ENCODE measurements around the gene IFNE. TPM values are rescaled to one million over a fixed set of nuclear protein-coding genes. Genes with fewer than 3 reads are reported as not detected.
"Not testable (repeated sequence)": the region's sequence is repeated elsewhere in the genome, so short reads cannot be mapped to it uniquely, and the experiment has no call there.

Gene IFNE
- polyA plus RNA-seq, 3 donors, result not detected

GRCh38 chr9:21440139-21440538, 42.0 kb downstream of the IFNE start, which contains the start of gene IFNA1:
TSS of gene IFNA1 (plus strand) at chr9:21440439. CDS start at chr9:21440508, 69 bp downstream.
- WGBS, 3 donors, result 89 to 90% (median 89%) methylated on average over 4 of the region's 4 CpGs
- no peak within 1 kb of the TSS for H3K27ac ChIP-seq (ENCODE audit: low read depth, low read length)

- H3K27ac ChIP-seq (ENCODE audit: low read depth, low read length), result not testable (repeated sequence)
- WGBS, 3 donors, result 63 to 84% (median 80%) methylated on average over 7 of the region's 7 CpGs
Observed at GRCh38 chr9:21435015-21435383, 47.1 kb downstream of the IFNE start.

- H3K27ac ChIP-seq (ENCODE audit: low read depth, low read length), result no peak overlapping the region
- WGBS, 3 donors, result 46 to 56% (median 51%) methylated on average over 9 of the region's 9 CpGs
Observed at GRCh38 chr9:21434202-21435014, 47.7 kb downstream of the IFNE start.

GRCh38 chr9:21432672-21433425, 49.3 kb downstream of the IFNE start:
- WGBS, 3 donors, result 47 to 83% (median 52%) methylated on average over 2 of the region's 2 CpGs
- no peak overlapping the region for H3K27ac ChIP-seq (ENCODE audit: low read depth, low read length)

Other genes with a start within 250 kb of the IFNE start
- not detected for gene IFNA14, start 242.3 kb downstream of the IFNE start, polyA plus RNA-seq
- gene IFNA5, start 177.0 kb downstream of the IFNE start, polyA plus RNA-seq, result not detected
- gene KLHL9, start 146.9 kb downstream of the IFNE start, polyA plus RNA-seq, result 1 to 10 TPM; 5.0 to 8.8 (median 7.8) TPM
- gene IFNA6, start 131.4 kb downstream of the IFNE start, polyA plus RNA-seq, result not detected
- not detected for gene IFNA13, start 114.3 kb downstream of the IFNE start, polyA plus RNA-seq
- gene IFNA2, start 96.9 kb downstream of the IFNE start, polyA plus RNA-seq, result under 1 TPM in 1 of 3 donors, not detected in 2; 0.56 TPM
- gene IFNA8, start 73.2 kb downstream of the IFNE start, polyA plus RNA-seq, result not detected
- not detected for gene IFNA1, start 41.9 kb downstream of the IFNE start, polyA plus RNA-seq

Measured in adipose tissue (tissue), 3 donors.